GM12873 (cell line): ENCODE data around the gene RPS18.
A peak's percentile ranks its signal among the peaks of the same experiment; 100 is the strongest.

Experiments used
- CTCF ChIP-seq: IDR thresholded peaks from 2 replicates; pipeline ENCODE4 v1.5.1; 2012; ENCODE audit warnings: low read depth, mild to moderate bottlenecking, moderate library complexity, low read length, control low read depth; ENCODE audit not compliant: insufficient read depth; ENCODE audit errors: missing control alignments

The RPS18 gene

GRCh38 chr6:33247977-33248642, 23.8 kb upstream of the RPS18 start:
- peak; percentile 97 for TF ChIP-seq CTCF

GRCh38 chr6:33248643-33248931, 23.3 kb upstream of the RPS18 start:
- no peak for TF ChIP-seq CTCF

- peak; percentile 9 for TF ChIP-seq CTCF
These were observed 22.7 kb upstream of the RPS18 start for GRCh38 chr6:33248932-33249731.

GRCh38 chr6:33249732-33250630, 21.9 kb upstream of the RPS18 start:
- TF ChIP-seq CTCF, result no peak

GRCh38 chr6:33250731-33251130, 21.1 kb upstream of the RPS18 start:
- no peak for TF ChIP-seq CTCF

GRCh38 chr6:33251395-33252012, 20.4 kb upstream of the RPS18 start:
- TF ChIP-seq CTCF, result no peak

- TF ChIP-seq CTCF, result no peak
These were observed 19.1 kb upstream of the RPS18 start for GRCh38 chr6:33252759-33253158.
